Activated CD4-positive, alpha-beta T cell treated with anti-CD3 and anti-CD28 coated beads, Interleukin-2, amount 10 ng/mL, durations not matched to agents 24 days and 14 days (primary cell): ENCODE results near the gene UNC13C. TPM values are rescaled to one million over a fixed set of nuclear protein-coding genes. Genes with fewer than 3 reads are reported as not detected.

ENCODE experiments used
- total RNA-seq: library from RNA; stranded (reverse); gene quantifications from 2 replicates; pipeline ENCODE4 v1.2.3, GENCODE V29; 2022

The UNC13C gene
- total RNA-seq, 1 donor from 2014 or later: not detected

Other genes starting within 250 kb of the UNC13C start
- not detected in 2 replicates for gene WDR72, start 218.8 kb upstream of the UNC13C start, total RNA-seq